ENCODE results near the gene TEAD1.

Gene TEAD1

DNA sequence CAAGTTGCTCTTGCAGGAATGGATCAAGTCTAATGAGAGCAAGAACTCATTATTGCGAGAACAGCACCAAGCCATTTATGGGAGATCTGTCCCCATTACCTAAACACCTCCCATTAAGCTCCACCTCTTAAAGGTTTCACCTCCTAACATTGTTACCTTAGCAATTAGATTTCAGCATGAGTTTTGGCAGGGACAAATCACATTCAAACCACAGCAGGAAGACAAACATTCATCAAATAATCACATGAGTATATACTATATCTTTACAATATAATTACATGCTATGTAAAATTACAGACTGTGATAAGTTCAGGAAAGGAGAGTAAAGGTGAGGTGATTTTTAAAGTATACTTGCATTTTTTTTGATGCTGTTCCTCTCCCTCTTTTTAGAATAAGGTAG lies 6.6 kb upstream of the TEAD1 start:
- no peak for DNase-seq

DNA sequence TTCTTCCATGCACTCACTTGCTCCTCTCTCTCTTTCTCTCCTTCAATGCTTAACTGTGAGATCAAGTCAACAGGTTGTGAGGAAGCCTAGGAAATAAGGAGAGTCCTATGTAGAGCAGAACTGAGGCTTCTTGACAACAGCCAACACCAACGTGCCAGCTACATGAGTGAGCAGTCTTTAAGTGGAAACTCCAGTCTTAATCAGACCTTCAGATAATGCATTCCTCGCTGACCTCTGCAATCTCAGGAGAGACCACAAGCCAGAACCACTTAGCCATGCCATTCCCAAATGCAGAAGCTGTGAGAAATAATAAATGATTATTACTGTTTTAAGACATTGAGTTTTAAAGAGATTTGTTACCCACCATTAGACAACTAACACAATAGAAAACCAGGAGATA lies 6.1 kb upstream of the TEAD1 start:
- no peak for DNase-seq

DNA sequence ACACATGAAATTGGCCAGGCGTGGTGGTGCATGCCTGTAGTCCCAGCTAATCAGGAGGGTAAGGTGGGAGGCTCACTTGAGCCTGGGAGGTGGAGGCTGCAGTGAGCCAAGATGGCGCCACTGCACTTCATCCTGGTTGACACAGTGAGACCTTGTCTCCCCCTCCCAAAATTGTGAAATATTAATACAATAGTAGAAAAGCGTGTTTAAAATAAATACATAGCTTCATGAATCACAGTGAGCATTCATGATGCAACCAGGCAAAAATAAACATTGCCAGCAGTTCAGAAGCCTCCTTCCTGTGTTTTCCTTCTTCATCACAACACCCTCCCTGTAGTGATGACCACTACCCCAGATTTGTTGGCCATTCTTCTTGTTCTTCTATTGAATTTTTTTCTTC lies 4.3 kb upstream of the TEAD1 start:
- no peak for DNase-seq

DNA sequence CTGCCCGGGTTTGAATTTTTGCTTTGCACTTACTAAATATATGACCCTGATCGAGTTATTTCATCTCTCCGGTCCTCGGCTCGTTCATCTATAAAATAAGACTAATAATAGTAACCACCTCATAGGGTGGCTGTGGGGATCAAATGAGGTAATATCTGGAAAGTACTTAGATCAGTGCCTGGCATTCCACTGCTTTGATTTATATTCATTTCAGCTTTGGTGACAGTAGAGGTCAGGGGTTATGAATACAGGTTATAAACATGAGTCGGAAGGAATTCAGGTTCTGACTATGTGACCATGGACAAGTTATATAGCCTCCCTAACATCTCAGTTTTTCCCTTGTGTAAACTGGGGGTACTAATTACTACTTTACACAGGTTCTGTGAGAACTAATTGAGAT lies 2.9 kb upstream of the TEAD1 start:
- DNase-seq: no peak

DNA sequence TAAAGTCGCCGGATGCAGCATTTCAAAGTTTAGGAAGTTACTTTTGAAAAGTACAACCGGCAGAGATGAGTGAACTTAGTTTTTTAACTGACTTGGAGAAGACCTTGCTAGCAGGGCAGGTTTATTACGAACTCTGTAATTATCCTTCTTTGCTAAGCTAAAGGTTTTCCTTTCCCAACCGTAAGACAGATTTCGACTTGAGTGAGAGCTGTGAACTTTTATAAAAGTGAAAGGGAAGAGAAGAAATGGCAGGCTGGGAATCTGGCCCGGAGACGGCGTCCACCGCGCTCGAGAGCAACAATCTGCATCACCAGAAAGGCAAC lies 659 bp upstream of the TEAD1 start:
- no peak for DNase-seq

DNA sequence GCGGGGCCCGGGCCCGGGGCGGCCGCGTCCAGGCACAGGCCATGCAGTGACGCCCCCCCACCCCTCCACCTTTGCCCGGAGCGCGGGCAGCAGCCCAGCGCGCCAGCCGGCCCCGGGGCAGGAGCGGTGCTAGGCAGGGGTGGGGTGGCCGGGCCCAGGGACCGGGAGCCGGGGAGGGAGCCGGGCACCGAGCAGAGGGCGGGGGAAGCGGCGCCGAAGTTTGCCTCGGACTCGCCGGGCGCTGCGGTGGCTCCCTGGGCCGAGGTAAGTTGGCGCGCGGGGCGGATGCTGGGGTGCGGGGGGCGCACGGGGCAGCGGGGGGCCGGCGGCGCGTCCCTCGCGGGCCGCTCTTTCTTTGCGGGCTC lies 332 bp downstream of the TEAD1 start:
- no peak for DNase-seq

DNA sequence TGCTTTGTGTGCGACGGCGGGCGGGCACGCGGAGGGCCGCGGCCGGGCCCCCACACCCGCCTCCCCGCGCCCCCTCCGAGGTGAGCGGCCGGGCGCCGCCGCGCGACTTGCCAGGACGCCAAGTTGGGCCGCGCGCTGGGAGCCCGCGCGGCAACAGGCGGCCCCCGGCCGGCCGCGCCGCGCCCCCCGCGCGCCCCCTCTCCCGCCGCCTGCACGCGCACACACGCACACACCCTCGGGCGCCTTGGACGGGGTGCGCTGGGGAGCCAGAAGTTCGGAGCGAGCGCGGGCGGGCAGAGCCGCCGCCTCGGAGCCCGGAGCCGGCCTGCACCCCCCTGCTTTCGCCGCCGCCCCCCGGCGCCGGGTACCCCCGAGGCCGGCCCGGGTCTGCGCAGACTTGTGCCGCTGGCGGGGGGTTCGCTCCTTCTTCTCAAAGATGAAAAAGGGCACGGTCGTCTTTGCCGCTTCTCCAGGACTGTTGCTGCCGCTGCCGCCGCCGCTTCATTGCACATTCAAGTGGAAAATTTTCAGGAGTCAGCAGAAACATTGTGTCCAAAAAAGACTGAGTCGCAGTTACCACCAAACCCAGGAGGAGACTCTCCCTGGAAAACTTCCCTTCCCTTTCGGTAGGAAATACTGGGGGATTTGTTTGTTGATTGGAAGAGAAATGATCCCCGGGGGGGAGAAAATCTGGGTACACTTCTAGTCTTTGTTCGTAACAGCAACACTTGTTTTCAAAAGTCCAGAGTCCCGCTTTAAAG lies 895 bp downstream of the TEAD1 start:
- no peak for DNase-seq

DNA sequence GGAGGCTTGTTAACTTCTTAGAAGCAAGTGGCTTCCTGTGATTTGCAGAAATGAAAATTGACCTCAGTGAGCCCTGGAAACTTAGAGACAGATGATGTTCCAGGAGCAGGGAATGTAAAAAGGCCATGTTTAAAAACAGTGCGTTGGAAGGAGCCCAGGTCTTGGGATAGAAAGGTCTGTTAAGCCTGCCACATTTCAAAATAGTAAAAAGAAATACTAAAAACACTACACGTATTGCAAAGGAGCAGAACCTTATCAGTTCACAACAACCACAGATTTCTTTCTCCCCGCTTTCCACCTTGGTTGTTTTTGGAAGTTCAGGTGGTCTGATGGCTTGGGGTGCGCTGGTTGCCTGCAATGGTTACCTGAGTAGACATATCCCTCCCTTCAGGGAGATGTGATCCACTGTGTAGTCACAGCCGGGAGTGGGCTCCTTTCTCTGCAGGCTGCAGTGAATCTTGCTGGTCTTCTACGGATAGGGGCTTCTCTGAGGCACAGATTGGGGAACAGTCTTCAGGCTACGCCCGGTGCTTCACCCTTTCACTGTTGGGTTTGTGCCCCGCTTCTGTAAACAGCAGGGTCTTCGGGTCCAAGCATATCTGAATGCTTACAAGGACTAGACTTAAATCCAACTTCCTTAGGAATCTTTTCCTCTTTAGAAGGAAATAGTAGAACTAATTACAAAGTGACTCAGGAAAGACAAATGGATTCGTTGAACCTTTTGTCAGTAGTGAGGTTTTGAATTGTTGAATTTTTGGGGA lies 1.9 kb downstream of the TEAD1 start:
- no peak for DNase-seq

DNA sequence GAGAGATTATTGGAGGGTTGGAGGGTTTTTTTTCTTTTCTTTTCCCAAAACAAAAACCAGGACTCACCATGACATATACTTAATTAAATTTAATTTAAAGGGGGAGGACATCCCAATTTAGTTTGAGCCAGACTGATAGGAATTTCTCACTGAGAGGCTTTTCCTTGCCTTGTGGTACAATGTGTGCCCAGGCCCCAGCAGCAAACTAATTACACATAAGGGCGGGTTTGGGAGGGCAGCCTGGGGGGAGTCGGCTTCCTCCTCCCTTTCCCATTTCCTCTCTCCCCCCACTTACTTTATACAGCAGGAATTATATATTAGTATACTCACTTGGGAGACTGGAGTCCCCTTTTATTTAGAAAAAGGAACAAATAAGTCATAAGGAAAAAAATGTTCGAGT lies 2.9 kb downstream of the TEAD1 start:
- DNase-seq: no peak

DNA sequence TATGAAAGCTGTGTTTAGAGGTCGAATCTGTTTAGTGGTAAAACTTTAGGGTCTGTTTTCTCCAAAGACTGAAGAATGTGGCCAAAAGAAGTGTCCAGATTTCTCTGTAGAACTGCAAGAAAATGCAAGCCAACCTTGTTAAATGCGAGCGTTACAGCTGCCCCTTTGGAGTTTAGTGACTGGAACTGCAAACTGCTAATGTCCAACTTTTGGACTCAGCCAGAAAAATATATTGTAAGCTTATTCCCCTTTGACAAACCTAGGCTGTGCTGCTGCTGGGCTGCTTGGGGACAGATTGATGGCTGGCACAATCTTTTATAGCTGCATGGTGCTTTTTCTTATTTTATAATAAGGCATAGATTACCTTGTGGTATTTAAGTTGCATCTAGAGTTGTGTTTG lies 3.9 kb downstream of the TEAD1 start:
- no peak for DNase-seq

DNA sequence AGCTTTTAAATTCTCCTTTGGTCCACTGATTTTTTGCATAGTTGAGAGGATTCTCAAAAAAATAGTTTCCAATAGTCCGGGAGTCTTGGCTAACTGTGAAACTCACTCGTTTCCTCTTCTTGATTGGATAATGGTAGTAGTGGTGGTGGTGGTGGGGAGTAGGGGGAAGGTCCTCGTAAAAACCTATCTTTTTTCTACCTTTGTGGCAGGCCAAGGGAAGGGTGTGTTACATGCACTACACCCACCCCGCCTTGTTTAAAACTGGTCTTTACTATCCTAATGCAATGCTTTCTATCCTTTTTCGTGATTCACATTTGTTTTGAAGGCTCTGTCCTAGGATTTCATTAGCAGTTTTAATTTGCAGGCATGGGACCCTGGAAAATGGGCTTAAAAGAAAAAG lies 4.8 kb downstream of the TEAD1 start:
- no peak for DNase-seq

DNA sequence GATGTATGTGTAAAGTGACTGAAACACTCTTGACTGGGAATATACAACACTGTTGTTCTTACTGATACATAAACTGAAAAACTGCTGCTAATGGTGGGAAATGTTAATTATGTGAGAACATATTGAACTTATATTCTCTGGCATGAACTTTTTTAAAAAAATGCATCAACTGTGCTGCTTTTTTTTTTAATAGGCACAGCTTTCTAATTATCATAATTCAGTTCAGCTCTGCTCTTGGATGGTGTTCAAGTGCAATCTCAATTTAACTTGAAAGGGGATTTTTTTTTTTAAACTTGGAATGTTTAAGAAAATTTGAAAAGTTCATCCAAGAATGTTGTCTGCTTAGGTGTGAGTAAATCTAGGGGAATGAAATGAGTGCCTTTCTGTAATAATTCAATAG lies 5.2 kb downstream of the TEAD1 start:
- DNase-seq: no peak

DNA sequence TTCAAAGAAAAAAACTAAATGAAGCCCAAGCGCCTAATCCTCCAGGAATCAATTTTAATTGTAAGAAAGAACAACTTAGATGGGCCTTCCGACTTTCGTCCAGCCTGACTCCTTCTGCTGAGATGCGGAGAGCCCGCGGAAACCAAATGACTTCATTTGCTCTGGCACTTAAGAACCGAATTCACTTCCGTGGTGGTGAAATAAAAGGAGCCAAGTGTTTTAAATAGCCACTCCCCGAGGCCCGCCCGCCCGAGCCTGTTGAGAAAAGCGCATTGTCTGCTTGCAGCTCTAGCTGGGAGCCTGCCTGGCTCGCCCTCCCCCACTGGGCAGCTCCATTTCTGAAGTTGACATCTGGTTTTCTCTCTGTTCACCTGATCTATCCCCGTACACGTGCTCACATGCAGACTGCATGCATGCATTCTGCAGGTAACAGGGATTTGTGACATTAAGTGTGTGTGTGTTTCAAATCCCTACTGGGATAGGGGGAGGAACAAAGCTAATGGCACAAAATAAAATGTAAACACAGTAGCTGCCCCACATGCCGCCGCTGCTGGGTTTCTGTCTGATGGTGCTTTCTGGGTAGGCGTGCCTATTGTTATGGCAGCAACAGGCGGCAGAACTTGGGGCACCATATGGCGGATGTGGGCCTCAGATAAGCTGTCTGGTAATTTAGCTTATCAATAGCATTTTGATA lies 6.2 kb downstream of the TEAD1 start:
- DNase-seq: no peak

DNA sequence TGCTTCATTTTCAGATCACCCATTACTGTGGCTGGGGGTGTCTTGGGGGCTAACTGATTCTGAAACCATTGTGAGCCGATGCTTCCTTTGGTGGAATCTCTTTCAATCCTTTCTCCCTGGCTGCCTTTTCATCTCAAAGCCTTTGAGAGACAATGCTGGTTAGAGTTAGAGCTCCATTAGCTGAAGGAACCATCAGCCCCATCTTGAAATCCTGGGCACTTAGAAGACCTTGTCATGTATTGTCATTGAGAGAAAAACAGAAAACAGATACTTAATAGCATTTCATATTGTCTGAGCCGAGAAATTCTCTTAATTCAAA lies 6.7 kb downstream of the TEAD1 start:
- no peak for DNase-seq

DNA sequence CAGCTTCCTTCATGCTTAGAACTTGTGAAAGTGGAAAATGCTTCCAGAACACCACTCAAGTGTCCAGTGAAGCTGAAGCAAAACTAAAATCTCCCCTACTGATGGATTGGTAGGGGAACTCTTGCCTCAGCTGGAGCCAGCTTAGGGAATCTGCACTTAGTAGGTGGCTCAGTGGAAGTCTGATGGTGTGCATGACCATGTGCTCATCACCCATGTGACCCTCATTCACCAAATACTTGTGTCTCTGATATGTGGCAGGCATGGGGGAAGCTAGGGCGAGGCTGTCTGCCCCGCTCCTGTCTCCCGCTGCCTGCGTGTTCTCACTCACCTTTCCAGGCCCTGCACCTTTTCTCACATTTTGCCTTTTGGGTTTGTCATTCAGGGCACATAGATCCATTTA lies 7.2 kb downstream of the TEAD1 start:
- no peak for DNase-seq

DNA sequence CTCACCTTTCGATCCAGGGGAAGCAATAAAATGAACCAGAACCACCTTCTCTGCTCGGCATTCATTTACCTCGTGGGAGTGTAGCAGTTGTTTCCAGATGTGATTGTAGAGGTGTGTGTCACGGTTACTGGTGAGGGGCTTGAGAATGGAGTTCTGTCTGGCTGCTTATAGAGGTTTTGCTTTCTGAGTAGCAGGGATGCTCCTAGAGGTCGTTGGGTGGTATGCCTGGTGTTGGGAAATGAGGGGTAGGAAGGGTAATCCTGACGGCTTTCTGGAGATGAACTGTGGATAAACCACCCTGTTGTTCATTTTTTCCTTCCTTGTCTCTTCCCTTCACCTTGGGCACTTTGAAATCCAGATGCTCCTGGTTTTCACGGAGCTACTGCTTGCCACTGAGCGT lies 8.1 kb downstream of the TEAD1 start:
- DNase-seq: no peak

DNA sequence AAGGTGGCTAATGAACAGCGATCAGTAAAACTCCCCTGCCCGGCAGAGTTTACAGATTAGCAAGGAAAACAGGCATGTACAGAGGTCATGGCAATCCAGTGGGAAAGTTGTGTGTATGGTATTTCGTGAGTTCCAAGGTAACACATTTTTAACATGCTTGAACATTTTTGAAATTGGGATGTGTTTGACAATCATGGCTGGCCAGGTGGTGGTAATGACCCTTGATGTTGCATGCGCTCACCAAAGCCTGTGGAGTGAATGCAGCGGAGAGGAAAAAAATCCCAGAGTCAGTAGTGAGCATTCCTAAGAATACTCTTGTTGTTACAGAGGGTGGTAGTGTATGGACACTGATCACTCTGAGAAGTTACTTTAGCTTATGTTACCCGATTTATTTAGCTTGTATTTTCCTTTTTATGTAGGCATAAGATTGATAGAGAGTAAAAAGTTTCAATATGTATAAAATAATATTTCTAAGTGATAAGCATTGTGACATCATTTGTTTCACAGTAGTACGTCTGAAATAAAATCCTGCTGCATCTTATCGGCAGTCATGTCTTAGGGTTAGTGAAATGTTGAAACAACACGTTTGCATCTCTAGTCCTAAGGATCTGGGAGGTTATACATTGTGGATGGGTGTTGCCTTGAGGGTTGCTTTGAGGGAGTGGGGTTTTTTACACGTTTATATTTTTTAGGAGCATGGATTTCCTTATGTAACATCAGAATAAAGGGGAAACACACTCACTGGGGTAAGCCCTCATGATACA lies 8.7 kb downstream of the TEAD1 start:
- DNase-seq: no peak

DNA sequence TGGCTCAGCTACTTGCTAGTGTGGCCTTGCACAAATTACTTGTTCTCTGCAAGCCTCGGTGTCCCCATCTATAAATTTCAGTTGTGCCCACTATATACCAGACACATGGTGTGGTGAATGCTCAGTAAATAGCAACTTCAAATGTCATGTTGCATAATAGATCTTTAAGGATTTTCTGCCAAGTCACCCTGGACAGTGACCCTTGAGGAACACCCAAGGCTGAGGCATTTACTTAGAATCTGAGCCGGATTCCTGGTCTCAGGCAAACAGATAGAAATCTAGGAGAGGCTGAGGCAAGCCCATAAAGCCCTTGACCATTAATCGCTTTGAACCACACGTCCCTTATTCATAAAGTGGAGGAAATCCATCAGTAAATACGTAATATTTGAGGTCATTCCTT lies 9.7 kb downstream of the TEAD1 start:
- DNase-seq: no peak

DNA sequence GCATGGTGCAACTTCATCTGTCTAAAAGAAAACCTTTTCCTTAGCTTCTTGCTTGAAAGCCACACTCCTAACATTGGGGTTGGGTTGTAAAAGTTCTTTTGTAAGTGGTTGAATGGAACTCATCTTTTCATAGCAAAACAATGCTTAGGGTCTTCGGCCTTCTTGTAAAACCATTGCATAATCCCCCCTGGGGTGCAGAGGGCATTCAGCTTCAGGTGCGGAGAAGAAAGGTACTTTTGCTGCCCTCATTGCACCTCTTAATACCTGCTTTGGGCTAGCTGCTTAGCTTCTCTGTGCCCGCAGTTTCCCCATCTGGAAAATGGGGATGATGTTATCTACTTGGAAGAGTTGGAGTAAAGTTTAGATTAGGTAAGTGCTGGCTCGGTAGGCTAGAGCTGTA lies 10.1 kb downstream of the TEAD1 start:
- DNase-seq: no peak

DNA sequence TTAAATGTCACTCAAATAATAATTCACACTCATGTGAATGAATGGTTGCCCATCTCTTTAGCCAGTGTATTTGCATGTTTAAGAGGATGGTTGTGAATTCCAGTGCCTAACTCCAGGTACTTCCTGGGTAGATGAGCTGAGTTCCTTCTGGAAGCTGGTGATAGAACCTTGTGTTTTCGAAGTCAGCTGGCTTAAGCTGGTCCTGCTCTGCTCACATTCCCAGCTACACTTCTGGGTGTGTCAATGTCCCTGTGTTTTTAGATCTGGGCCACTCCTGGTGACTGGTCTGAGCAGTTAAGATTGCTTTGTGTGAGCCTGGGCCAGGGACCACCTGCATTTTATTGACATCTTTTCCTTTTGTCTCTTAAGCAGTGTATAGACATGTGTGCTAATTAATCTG lies 10.6 kb downstream of the TEAD1 start:
- no peak for DNase-seq

DNA sequence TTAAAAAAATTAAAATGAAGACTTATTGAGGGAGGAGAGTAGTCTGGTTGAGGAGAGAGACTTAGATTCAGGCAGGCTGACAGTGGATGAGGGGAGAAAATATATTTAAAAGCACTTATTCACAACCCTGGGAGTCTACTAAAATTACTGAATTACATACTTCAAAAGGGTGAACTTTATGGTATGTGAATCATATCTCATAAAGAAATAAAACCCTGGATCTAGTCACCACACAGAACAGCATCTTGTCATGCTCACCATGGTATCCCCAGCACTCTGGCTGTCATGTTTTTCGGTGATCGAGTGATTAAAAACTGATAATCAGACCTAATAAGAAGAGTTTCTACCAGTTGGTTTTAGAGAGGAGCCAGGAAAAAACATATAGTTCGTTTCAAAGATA lies 11.0 kb downstream of the TEAD1 start:
- no peak for DNase-seq

DNA sequence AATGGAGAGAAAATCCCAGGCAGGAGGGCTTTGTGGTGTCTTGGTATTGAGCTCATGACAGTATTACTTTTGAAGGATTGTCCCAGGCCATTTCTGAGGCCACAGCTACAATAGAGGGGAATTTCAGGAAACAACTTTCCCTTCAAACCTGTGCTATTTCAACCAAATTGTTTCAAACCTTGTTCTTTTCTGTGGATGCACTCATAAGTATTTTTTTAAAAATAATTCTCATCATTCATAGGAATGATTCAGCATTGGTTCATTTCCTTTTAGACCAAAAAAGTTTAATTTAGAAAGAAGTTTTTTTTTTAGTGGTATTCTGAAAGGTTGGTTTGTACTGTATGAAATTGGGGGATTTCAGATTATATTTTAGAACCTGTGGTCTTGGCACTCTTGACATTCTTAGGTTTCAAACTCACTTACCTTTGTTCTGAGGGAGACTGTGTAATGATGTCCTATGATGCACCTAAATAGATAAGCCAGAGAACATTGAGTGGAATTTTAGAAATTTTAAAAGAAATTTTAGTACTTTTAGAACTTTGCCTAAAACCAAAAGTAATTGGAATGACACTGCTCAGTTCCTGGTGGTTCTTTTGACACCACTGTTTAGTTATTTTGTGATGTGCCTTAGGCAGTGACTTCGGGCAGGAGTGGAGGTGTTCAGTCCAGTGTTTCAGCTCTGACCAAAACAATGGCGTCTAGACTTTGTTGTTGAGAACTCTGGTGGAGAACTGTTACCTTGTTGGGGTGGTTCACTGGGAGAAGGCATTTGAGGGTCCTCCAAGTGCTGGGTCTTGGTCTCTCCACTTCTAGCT lies 12.2 kb downstream of the TEAD1 start:
- DNase-seq: no peak

DNA sequence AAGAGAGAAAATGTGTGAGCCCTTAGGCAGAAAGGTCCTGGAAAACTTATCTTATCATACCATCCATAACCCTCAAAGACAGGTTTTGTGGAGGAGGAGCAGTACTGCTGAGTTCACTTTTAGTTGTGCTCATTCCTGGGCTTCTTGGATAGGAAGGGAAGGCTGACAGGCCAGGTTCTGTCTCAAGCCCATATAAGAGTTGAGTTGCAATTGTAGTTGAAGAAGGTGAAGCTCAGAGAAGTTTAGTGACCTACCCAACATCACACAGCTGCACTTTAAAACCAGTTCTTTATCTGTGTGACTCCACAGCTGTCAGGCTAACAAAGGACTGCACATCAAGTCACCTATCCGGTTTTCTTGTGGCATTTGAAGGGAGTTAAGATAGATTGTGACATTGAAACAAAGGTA lies 13.0 kb downstream of the TEAD1 start:
- no peak for DNase-seq

All from stimulated activated CD4-positive, alpha-beta T cell treated with anti-CD3 and anti-CD28 coated beads, Interleukin-2, amount 100 ng/mL, for 48 hours (primary cell).